PC-3 (cell line): ENCODE data around the gene SYMPK.

ENCODE experiments used
- CTCF ChIP-seq: fragments of 300-600 bp; sonication (generic); conservative IDR thresholded peaks from 2 replicates; pipeline ENCODE4 v1.5.1; 2017; ENCODE audit warnings: antibody characterized with exemption, low read depth, mild to moderate bottlenecking, low read length
- EZH2 ChIP-seq: fragments of 300-600 bp; sonication (generic); IDR thresholded peaks from one replicate; pipeline ENCODE4 v1.6.1; 2017; ENCODE audit warnings: antibody characterized with exemption, mild to moderate bottlenecking, low read length; ENCODE audit not compliant: unreplicated experiment

DNA sequence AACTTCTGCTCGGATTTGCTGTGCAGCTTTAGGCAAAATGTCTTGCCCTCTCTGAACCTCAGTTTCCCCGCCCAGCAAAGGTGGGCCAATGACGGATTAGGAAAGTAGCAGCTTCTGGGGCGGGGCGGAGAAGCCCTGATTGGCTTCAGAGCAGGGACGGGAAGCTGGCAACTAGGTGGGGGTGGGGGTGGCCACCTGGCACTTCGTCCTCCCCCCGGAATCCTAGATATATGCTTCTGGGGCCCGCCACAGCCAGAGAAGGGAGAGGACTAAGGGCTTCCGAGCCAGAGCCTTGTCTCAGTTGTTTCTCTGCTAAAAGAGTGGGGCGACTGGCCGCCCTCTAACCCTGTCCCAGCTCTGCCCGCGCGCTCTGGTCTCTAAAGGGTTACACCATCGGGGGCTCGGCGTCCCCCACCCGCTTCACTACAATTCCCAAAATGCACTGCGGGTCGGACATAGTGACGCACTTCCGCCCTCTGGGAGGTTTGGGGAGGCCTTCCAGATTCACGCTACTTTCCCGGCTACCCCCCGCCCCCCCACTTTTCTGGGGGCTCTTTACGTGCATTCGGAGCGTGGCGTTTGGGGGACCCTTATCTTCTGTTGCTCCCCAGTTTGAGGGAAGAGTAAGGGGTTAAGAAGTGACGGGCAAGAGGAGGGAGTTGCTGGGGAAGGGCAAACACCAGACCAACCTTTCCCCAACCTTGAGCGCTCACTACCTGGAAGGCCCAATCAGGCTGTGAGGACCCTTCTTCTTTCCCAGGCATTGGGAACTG, 23.7 kb upstream of the SYMPK start:
- TF ChIP-seq EZH2 (no peak), CTCF (no peak)
